IMR-90 (cell line): ENCODE results near the gene IQSEC1. TPM values are rescaled to one million over a fixed set of nuclear protein-coding genes. Genes with fewer than 3 reads are reported as not detected.

Source experiments
- ATAC-seq: fragments of 200-7000 bp; cut with Tn5 transposase; 2 replicates; pipeline ENCODE4 v1.9.1; 2020; ENCODE audit warnings: low read depth, mild to moderate bottlenecking, moderate library complexity
- BruUV-seq: library from RNA; stranded (reverse); fragments of 400-500 nt; replicated peaks from 2 replicates; lab custom pipeline; 2021; lab: Mats Ljungman, UMichigan
- CTCF ChIA-PET: fragments of 300-600 bp; formaldehyde crosslinking; extraction: SDS; loops from one replicate; lab custom pipeline; 2021; ENCODE audit warnings: antibody characterized with exemption; lab: Yijun Ruan, JAX
- POLR2A ChIA-PET: fragments of 300-600 bp; sonication (Branson Sonifier 250); formaldehyde crosslinking; loops from one replicate; lab custom pipeline; 2022; ENCODE audit warnings: antibody characterized with exemption; ENCODE audit not compliant: unreplicated experiment; lab: Charles Lee
- DNase-seq: peaks from one replicate; pipeline ENCODE4 v3.0.0; 2013
- H2AFZ ChIP-seq: replicated peaks from 2 replicates; pipeline ENCODE3; 2013; ENCODE audit warnings: low read length, mild to moderate bottlenecking; ENCODE audit not compliant: poor library complexity
- H2AK5ac ChIP-seq: 2 replicates; pipeline ENCODE4 v1.6.1; 2013; ENCODE audit warnings: low read depth, low read length, inconsistent platforms
- H2AK9ac ChIP-seq: replicated peaks from 2 replicates; pipeline ENCODE3; 2013; ENCODE audit warnings: mild to moderate bottlenecking, low read depth, low read length, moderate library complexity; ENCODE audit not compliant: poor library complexity
- H2BK120ac ChIP-seq: 2 replicates; pipeline ENCODE4 v1.6.1; 2013; ENCODE audit warnings: low read depth, low read length, inconsistent platforms
- H2BK15ac ChIP-seq: 3 replicates; pipeline ENCODE4 v1.6.1; 2013; ENCODE audit warnings: low read depth, low read length, inconsistent platforms
- H2BK20ac ChIP-seq: 2 replicates; pipeline ENCODE4 v1.6.1; 2013; ENCODE audit warnings: low read depth, mild to moderate bottlenecking, inconsistent platforms, low read length, moderate library complexity
- H2BK5ac ChIP-seq: 2 replicates; pipeline ENCODE4 v1.6.1; 2013; ENCODE audit warnings: mild to moderate bottlenecking, low read depth, low read length, inconsistent platforms; ENCODE audit not compliant: poor library complexity, severe bottlenecking
- H3K14ac ChIP-seq: replicated peaks from 2 replicates; pipeline ENCODE4 v1.6.1; 2013; ENCODE audit warnings: low read depth, low read length, inconsistent platforms
- H3K18ac ChIP-seq: 2 replicates; pipeline ENCODE4 v1.6.1; 2013; ENCODE audit warnings: low read depth, low read length, control low read depth
- H3K23ac ChIP-seq: 2 replicates; pipeline ENCODE4 v1.6.1; 2013; ENCODE audit warnings: low read depth, low read length, inconsistent platforms
- H3K27ac ChIP-seq: 2 replicates; pipeline ENCODE4 v1.5.1; 2013; ENCODE audit warnings: mild to moderate bottlenecking, control low read depth, low read length; ENCODE audit not compliant: insufficient read depth
- H3K27me3 ChIP-seq: 2 replicates; pipeline ENCODE4 v1.6.1; 2013; ENCODE audit warnings: low read length; ENCODE audit not compliant: control insufficient read depth, insufficient read depth
- H3K36me3 ChIP-seq: 2 replicates; pipeline ENCODE4 v1.6.1; 2013; ENCODE audit warnings: low read length, mixed read lengths; ENCODE audit not compliant: control insufficient read depth, insufficient read depth
- H3K4ac ChIP-seq: 2 replicates; pipeline ENCODE4 v1.6.1; 2013; ENCODE audit warnings: low read depth, low read length, inconsistent platforms
- H3K4me1 ChIP-seq: 2 replicates; pipeline ENCODE4 v1.6.1; 2013; ENCODE audit warnings: low read length, mixed read lengths; ENCODE audit not compliant: control insufficient read depth, insufficient read depth
- H3K4me2 ChIP-seq: 2 replicates; pipeline ENCODE4 v1.6.1; 2013; ENCODE audit warnings: low read depth, mild to moderate bottlenecking, control low read depth, low read length, moderate library complexity
- H3K4me3 ChIP-seq: 2 replicates; pipeline ENCODE4 v1.5.1; 2013; ENCODE audit warnings: low read depth, mild to moderate bottlenecking, control low read depth, low read length, moderate library complexity; ENCODE audit not compliant: insufficient read depth
- H3K56ac ChIP-seq: 2 replicates; pipeline ENCODE4 v1.6.1; 2013; ENCODE audit warnings: low read length, inconsistent platforms; ENCODE audit not compliant: insufficient read depth; ENCODE audit errors: extremely low read depth
- H3K79me1 ChIP-seq, 2 experiments: 2 replicates each; pipeline ENCODE4 v1.6.1; 2013; ENCODE audit warnings: low read length in 2 of 2, inconsistent platforms in 1 of 2, low read depth in 1 of 2
- H3K9ac ChIP-seq: 2 replicates; pipeline ENCODE4 v1.6.1; 2013; ENCODE audit warnings: low read depth, low read length, control low read depth
- H3K9me1 ChIP-seq: 2 replicates; pipeline ENCODE4 v1.6.1; 2013; ENCODE audit warnings: low read length, inconsistent platforms; ENCODE audit not compliant: insufficient read depth
- H3K9me3 ChIP-seq: 2 replicates; pipeline ENCODE4 v1.6.1; 2013; ENCODE audit warnings: low read length; ENCODE audit not compliant: control insufficient read depth, insufficient read depth
- H4K20me1 ChIP-seq: 2 replicates; pipeline ENCODE4 v1.6.1; 2013; ENCODE audit warnings: low read length, inconsistent platforms; ENCODE audit not compliant: insufficient read depth
- H4K5ac ChIP-seq: 2 replicates; pipeline ENCODE4 v1.6.1; 2013; ENCODE audit warnings: mild to moderate bottlenecking, low read depth, low read length, control low read depth
- H4K8ac ChIP-seq, 2 experiments: 2 replicates each; pipeline ENCODE4 v1.6.1; 2013; ENCODE audit warnings: low read depth in 2 of 2, low read length in 2 of 2, control low read depth in 1 of 2, inconsistent platforms in 1 of 2
- H4K91ac ChIP-seq: 2 replicates; pipeline ENCODE4 v1.6.1; 2013; ENCODE audit warnings: low read depth, low read length, inconsistent platforms; ENCODE audit not compliant: insufficient read depth
- BHLHE40 ChIP-seq: fragments of 150-350 bp; IDR thresholded peaks from 2 replicates; pipeline ENCODE4 v1.6.1; 2016; ENCODE audit warnings: mild to moderate bottlenecking, low read depth, low read length
- CEBPB ChIP-seq: IDR thresholded peaks from 2 replicates; pipeline ENCODE4 v1.6.1; 2012; ENCODE audit warnings: low read depth, low read length, improper control_type of control experiment
- CHD1 ChIP-seq: IDR thresholded peaks from 2 replicates; pipeline ENCODE4 v1.6.1; 2012; ENCODE audit warnings: low read depth, low read length, improper control_type of control experiment
- MAFK ChIP-seq: IDR thresholded peaks from 2 replicates; pipeline ENCODE4 v1.6.1; 2012; ENCODE audit warnings: low read depth, low read length, improper control_type of control experiment
- MAZ ChIP-seq: IDR thresholded peaks from 2 replicates; pipeline ENCODE4 v1.6.1; 2012; ENCODE audit warnings: low read depth, mild to moderate bottlenecking, low read length, improper control_type of control experiment, moderate library complexity, borderline replicate concordance
- MXI1 ChIP-seq: IDR thresholded peaks from 2 replicates; pipeline ENCODE4 v1.6.1; 2012; ENCODE audit warnings: low read depth, mild to moderate bottlenecking, low read length, moderate library complexity, borderline replicate concordance
- POLR2A ChIP-seq: IDR thresholded peaks from 2 replicates; pipeline ENCODE4 v1.6.1; 2012; ENCODE audit warnings: mild to moderate bottlenecking, low read depth, low read length
- RAD21 ChIP-seq: IDR thresholded peaks from 2 replicates; pipeline ENCODE4 v1.6.1; 2012; ENCODE audit warnings: low read length, improper control_type of control experiment
- RFX5 ChIP-seq: IDR thresholded peaks from 2 replicates; pipeline ENCODE4 v1.8.0; 2012; ENCODE audit warnings: low read depth, mild to moderate bottlenecking, low read length, moderate library complexity
- WGBS, 2 experiments: methylation state at CpG; one replicate each; pipeline versions ENCODE4 v1.1.5 to v1.1.7; 2013; ENCODE audit warnings: missing lambda C conversion rate in 2 of 2; ENCODE audit not compliant: insufficient read length in 1 of 2; ENCODE audit errors: extremely low coverage in 2 of 2; 5-methylcytosine and 5-hydroxymethylcytosine counted together
- dilution Hi-C: fragments of 300-500 bp; cut with HindIII; formaldehyde crosslinking; loops from one replicate; pipeline ENCODE4 v1.14.3; 2018; ENCODE audit warnings: low sequenced_read_pairs; ENCODE audit not compliant: unreplicated experiment
- in situ Hi-C: fragments of 300-500 bp; cut with MboI; formaldehyde crosslinking; loops from 3 replicates; pipeline ENCODE4 v1.14.3; 2019; ENCODE audit warnings: low sequenced_read_pairs, inconsistent platforms, mixed read lengths
- intact Hi-C: fragments of 100-400 bp; cut with micrococcal nuclease; formaldehyde crosslinking; loops from 2 replicates; pipeline ENCODE4 v1.10.0; 2022
- polyA plus RNA-seq, 3 experiments: library from polyadenylated mRNA; depleted of rRNA; stranded (reverse); fragments of >200 nt; gene quantifications; 2 replicates each; pipeline ENCODE4 v1.2.3, GENCODE V29; 2012; ENCODE audit warnings: low replicate concordance in 1 of 3
- total RNA-seq: library from RNA; depleted of rRNA; stranded (reverse); fragments of >200 nt; gene quantifications from 2 replicates; pipeline ENCODE4 v1.2.3, GENCODE V29; 2012
- TF ChIP-seq, protein P1 (sequence below): fragments of 150-350 bp; IDR thresholded peaks from 2 replicates; pipeline ENCODE4 v1.6.1; 2017; ENCODE audit warnings: mild to moderate bottlenecking, antibody characterized with exemption, low read length, low read depth
- TF ChIP-seq, protein P2 (sequence below): fragments of 150-350 bp; IDR thresholded peaks from 2 replicates; pipeline ENCODE4 v1.6.1; 2016; ENCODE audit warnings: low read depth, mild to moderate bottlenecking, low read length, moderate library complexity, borderline replicate concordance

Gene IQSEC1
- total and polyA plus RNA-seq, 2 of the 4 experiments (the other 2 are of a cell fraction): 5.9 to 11.9 TPM

DNA sequence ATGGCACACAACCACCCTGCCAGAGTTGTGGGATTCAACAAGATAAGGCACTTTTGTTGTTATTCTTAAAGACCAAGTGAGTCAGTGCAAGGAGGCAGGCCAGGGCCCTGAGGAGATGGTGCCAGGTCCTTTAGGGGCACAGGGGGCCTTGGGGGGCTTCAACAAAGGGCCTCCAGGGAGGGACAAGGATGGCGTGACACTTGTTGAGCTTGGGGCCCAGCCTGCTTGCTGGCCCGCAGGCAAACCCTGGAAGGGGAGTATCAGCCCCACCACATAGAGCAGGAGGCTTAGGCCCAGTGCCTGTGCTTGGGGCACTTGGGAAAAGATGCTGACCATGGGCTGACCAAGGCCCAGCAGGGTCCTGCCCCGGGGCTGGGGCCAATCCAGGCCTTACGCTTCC lies 5.5 kb downstream of the IQSEC1 start:
- Histone ChIP-seq H4K20me1 (no peaks in the 10 kb centered on the region), H3K36me3 (no peaks in the 10 kb centered on the region), H2AK9ac (no peak overlapping the region), H3K9ac (no peak overlapping the region), H2AK5ac (no peak overlapping the region), H2BK20ac (no peak overlapping the region), H4K91ac (no peak overlapping the region), H3K27me3 (peaks cover 22% of the 10 kb centered on the region), H3K9me1 (no peaks in the 10 kb centered on the region), H3K23ac (no peak overlapping the region), H3K27ac (no peak overlapping the region), H3K14ac (no peak overlapping the region), H3K56ac (no peak overlapping the region), H3K9me3 (no peaks in the 10 kb centered on the region), H2BK5ac (no peak overlapping the region), H3K18ac (no peak overlapping the region), H3K4me3 (no peak overlapping the region), H2BK15ac (no peak overlapping the region), H4K5ac (no peak overlapping the region), H3K4me2 (no peak overlapping the region), H3K4me1 (no peaks in the 10 kb centered on the region), H2BK120ac (no peak overlapping the region), H3K79me1 (no peaks in the 10 kb centered on the region), H4K8ac (no peak overlapping the region), H2AFZ (no peak overlapping the region), H3K4ac (no peak overlapping the region)
- in situ Hi-C loops: no loop called here
- CTCF ChIA-PET: no interaction called here
- no TSS peak for BruUV-seq
- DNase-seq (no peak), ATAC-seq (no peak)
- dilution Hi-C loops: no loop called here
- WGBS, 2 experiments: 60% methylated on average over 1 of the region's 4 CpGs; no CpG with 5 or more reads in 1 of the 2 experiments
- TF ChIP-seq RAD21: no peak
- TF ChIP-seq MAFK: no peak
- TF ChIP-seq POLR2A: no peak
- TF ChIP-seq CHD1: no peak
- no peak for TF ChIP-seq CEBPB
- TF ChIP-seq MXI1: no peak
- no peak for TF ChIP-seq MAZ
- TF ChIP-seq, protein P1, sequence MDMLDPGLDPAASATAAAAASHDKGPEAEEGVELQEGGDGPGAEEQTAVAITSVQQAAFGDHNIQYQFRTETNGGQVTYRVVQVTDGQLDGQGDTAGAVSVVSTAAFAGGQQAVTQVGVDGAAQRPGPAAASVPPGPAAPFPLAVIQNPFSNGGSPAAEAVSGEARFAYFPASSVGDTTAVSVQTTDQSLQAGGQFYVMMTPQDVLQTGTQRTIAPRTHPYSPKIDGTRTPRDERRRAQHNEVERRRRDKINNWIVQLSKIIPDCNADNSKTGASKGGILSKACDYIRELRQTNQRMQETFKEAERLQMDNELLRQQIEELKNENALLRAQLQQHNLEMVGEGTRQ: no peak
- TF ChIP-seq, protein P2, sequence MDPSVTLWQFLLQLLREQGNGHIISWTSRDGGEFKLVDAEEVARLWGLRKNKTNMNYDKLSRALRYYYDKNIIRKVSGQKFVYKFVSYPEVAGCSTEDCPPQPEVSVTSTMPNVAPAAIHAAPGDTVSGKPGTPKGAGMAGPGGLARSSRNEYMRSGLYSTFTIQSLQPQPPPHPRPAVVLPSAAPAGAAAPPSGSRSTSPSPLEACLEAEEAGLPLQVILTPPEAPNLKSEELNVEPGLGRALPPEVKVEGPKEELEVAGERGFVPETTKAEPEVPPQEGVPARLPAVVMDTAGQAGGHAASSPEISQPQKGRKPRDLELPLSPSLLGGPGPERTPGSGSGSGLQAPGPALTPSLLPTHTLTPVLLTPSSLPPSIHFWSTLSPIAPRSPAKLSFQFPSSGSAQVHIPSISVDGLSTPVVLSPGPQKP: no peak
- TF ChIP-seq BHLHE40: no peak
- no peak for TF ChIP-seq RFX5
- intact Hi-C loops: no loop called here
- POLR2A ChIA-PET: no interaction called here
